WTC11 (cell line): ENCODE measurements around the gene GPA33. TPM values are rescaled to one million over a fixed set of nuclear protein-coding genes. Genes with fewer than 3 reads are reported as not detected.

Experiments
- ATAC-seq: fragments of 200-7000 bp; cut with Tn5 transposase; 2 replicates; pipeline ENCODE4 v1.10.0; 2021; ENCODE audit warnings: mild to moderate bottlenecking, moderate library complexity
- CTCF ChIA-PET: fragments of 300-600 bp; sonication (Branson Sonifier 250); formaldehyde crosslinking; loops from one replicate; lab custom pipeline; 2021; ENCODE audit warnings: antibody characterized with exemption; lab: Charles Lee
- POLR2A ChIA-PET: fragments of 350-600 bp; sonication (Branson Sonifier 250); formaldehyde crosslinking; loops from one replicate; lab custom pipeline; 2021; ENCODE audit warnings: antibody characterized with exemption; lab: Charles Lee
- DNase-seq: peaks from one replicate; pipeline ENCODE4 v3.0.0; 2021; ENCODE audit warnings: low spot score
- H3K27ac Mint-ChIP-seq: 2 replicates; pipeline ENCODE4 v1.8.0; 2021; ENCODE audit warnings: mixed read lengths
- H3K27me3 Mint-ChIP-seq: 2 replicates; pipeline ENCODE4 v1.8.0; 2021; ENCODE audit warnings: low read depth, mild to moderate bottlenecking, moderate library complexity, mixed read lengths
- H3K36me3 Mint-ChIP-seq: 2 replicates; pipeline ENCODE4 v1.8.0; 2021; ENCODE audit warnings: mixed read lengths
- H3K4me1 Mint-ChIP-seq: 2 replicates; pipeline ENCODE4 v1.8.0; 2022; ENCODE audit warnings: mixed read lengths
- H3K4me3 Mint-ChIP-seq: 2 replicates; pipeline ENCODE4 v1.8.0; 2021; ENCODE audit warnings: mild to moderate bottlenecking, moderate library complexity, mixed read lengths
- H3K9me3 Mint-ChIP-seq: 2 replicates; pipeline ENCODE4 v1.8.0; 2021; ENCODE audit warnings: mixed read lengths
- ARID4B ChIP-seq: sonication (generic); formaldehyde crosslinking; IDR thresholded peaks from 2 replicates; pipeline ENCODE4 v1.8.0; 2023; ENCODE audit warnings: missing genetic modification reagents, mild to moderate bottlenecking, borderline replicate concordance
- CDX4 ChIP-seq: fragments of 250-450 bp; sonication (Bioruptor Pico); IDR thresholded peaks from 2 replicates; pipeline ENCODE4 v1.9.0; 2021; ENCODE audit warnings: moderate library complexity, mild to moderate bottlenecking, inconsistent platforms, borderline replicate concordance
- E2F5 ChIP-seq: sonication (generic); formaldehyde crosslinking; IDR thresholded peaks from 2 replicates; pipeline ENCODE4 v1.8.1; 2022; ENCODE audit warnings: mild to moderate bottlenecking, moderate library complexity, missing genetic modification reagents
- ETV6 ChIP-seq: sonication (generic); formaldehyde crosslinking; IDR thresholded peaks from 2 replicates; pipeline ENCODE4 v1.8.1; 2022; ENCODE audit warnings: mild to moderate bottlenecking, missing genetic modification reagents
- GABPB1 ChIP-seq: sonication (generic); formaldehyde crosslinking; IDR thresholded peaks from 2 replicates; pipeline ENCODE4 v1.8.1; 2023; ENCODE audit warnings: mild to moderate bottlenecking, missing genetic modification reagents
- GRHL2 ChIP-seq: fragments of 250-450 bp; sonication (Bioruptor Pico); IDR thresholded peaks from 2 replicates; pipeline ENCODE4 v1.8.0; 2022; ENCODE audit warnings: mild to moderate bottlenecking, moderate library complexity; ENCODE audit not compliant: insufficient replicate concordance, severe bottlenecking
- HMGA2 ChIP-seq: fragments of 250-450 bp; sonication (Bioruptor Pico); IDR thresholded peaks from 2 replicates; pipeline ENCODE4 v1.4.0; 2021; ENCODE audit warnings: mild to moderate bottlenecking, moderate library complexity
- IRF2 ChIP-seq: sonication (generic); formaldehyde crosslinking; IDR thresholded peaks from 2 replicates; pipeline ENCODE4 v1.8.0; 2022; ENCODE audit warnings: low read depth, missing genetic modification reagents, borderline replicate concordance
- KAT7 ChIP-seq: sonication (generic); formaldehyde crosslinking; IDR thresholded peaks from 2 replicates; pipeline ENCODE4 v1.8.1; 2023; ENCODE audit warnings: missing genetic modification reagents, mild to moderate bottlenecking, borderline replicate concordance
- NFATC4 ChIP-seq: fragments of 250-450 bp; sonication (Bioruptor Pico); IDR thresholded peaks from 2 replicates; pipeline ENCODE4 v1.9.0; 2021; ENCODE audit warnings: mild to moderate bottlenecking
- NFE2L1 ChIP-seq: sonication (generic); formaldehyde crosslinking; IDR thresholded peaks from 2 replicates; pipeline ENCODE4 v1.8.1; 2023; ENCODE audit warnings: missing genetic modification reagents
- PRRX2 ChIP-seq: fragments of 250-450 bp; sonication (Bioruptor Pico); IDR thresholded peaks from 2 replicates; pipeline ENCODE4 v1.8.0; 2021; ENCODE audit warnings: mild to moderate bottlenecking
- SMAD4 ChIP-seq: sonication (generic); formaldehyde crosslinking; IDR thresholded peaks from 2 replicates; pipeline ENCODE4 v1.8.0; 2022; ENCODE audit warnings: mild to moderate bottlenecking, missing genetic modification reagents
- SOX15 ChIP-seq: fragments of 250-450 bp; sonication (Bioruptor Pico); IDR thresholded peaks from 2 replicates; pipeline ENCODE4 v1.9.0; 2021; ENCODE audit warnings: mild to moderate bottlenecking
- ZBTB21 ChIP-seq: sonication (generic); formaldehyde crosslinking; IDR thresholded peaks from 2 replicates; pipeline ENCODE4 v1.8.1; 2023; ENCODE audit warnings: mild to moderate bottlenecking, missing genetic modification reagents, borderline replicate concordance
- ZMAT4 ChIP-seq: fragments of 250-450 bp; sonication (Bioruptor Pico); IDR thresholded peaks from 2 replicates; pipeline ENCODE4 v1.9.0; 2021; ENCODE audit warnings: mild to moderate bottlenecking
- ZNF138 ChIP-seq: sonication (generic); formaldehyde crosslinking; conservative IDR thresholded peaks from 2 replicates; pipeline ENCODE4 v1.8.1; 2022; ENCODE audit warnings: mild to moderate bottlenecking, moderate library complexity, missing genetic modification reagents
- ZNF425 ChIP-seq: fragments of 250-450 bp; sonication (Bioruptor Pico); conservative IDR thresholded peaks from 2 replicates; pipeline ENCODE4 v1.9.0; 2021; ENCODE audit warnings: mild to moderate bottlenecking
- ZNF512 ChIP-seq: sonication (generic); formaldehyde crosslinking; IDR thresholded peaks from 2 replicates; pipeline ENCODE4 v1.8.1; 2022; ENCODE audit warnings: missing genetic modification reagents, borderline replicate concordance
- total RNA-seq: library from RNA; stranded (reverse); gene quantifications from 3 replicates; pipeline ENCODE4 v1.2.3, GENCODE V29; 2021
- TF ChIP-seq, protein P1 (sequence below): fragments of 250-450 bp; sonication (Bioruptor Pico); IDR thresholded peaks from 2 replicates; pipeline ENCODE4 v1.9.0; 2021; ENCODE audit warnings: mild to moderate bottlenecking

Gene GPA33
- total RNA-seq, 1 experiment from 2014 or later, result 0.63 TPM

DNA sequence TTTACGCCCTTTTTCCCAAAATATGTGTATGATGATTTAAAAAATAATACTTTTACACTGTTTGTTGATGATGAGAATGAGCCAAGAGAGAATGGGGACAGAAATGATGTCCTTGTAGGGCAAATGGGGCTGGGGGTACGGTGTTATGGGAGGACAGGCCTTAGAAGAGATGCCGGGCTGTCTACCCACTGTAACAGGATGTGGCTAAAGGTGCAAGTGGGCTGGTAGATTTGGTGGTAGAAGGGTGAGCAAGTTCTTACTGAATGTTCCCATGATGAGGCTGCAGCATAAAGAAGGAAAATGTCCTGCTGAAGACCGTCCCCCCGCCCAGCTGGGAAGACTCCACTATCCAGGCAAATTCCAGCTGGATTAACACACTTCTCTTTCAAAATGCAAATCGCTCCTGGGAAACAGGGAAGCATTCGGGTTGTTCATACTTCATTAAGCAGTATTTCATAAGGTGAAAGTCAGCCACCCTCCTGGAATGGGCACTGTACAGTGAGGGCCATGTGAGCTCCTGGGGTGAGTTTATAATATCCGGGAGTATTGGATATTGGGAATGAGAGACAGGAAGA is 14.0 kb downstream of the GPA33 start (continued):
- no peak for TF ChIP-seq ZNF425 (CRISPR knock-in tag)

DNA sequence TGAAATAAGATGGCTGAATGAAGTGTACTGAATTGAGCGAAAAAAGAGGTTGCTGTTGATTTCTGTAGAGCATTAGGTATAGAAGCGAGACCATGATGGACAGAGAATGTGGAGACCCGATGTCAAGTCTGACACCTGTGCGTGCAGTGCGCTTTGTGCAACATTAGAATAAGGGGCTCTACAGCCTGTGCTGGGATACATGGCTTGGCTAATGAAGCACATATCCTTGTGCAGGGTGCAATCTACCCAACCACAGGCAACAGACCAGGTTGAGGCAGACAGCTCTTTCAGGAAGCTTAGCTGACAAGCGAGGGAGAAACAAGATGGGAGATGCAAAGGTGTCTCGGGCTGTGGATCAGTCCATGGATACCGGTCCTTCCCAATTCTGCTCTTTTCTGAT is 18.9 kb downstream of the GPA33 start:
- Mint-ChIP-seq H3K27ac (no peak overlapping the region), H3K27me3 (no peaks in the 10 kb centered on the region; the same call in 1 of the 2 replicates), H3K9me3 (no peaks in the 10 kb centered on the region), H3K36me3 (no peaks in the 10 kb centered on the region), H3K4me1 (peaks cover 8% of the 10 kb centered on the region), H3K4me3 (no peak overlapping the region)
- CTCF ChIA-PET, result interaction anchor here (0.7 to 1.0 kb wide), 2 partner anchors 14 to 271 kb away, joined by 3 read pairs; no protein-coding TSS in a partner anchor
- POLR2A ChIA-PET, result no interaction called here
- ATAC-seq, result no peak
- DNase-seq, result no peak
- TF ChIP-seq GABPB1 (CRISPR knock-in tag) (no peak), GRHL2 (no peak), ZNF138 (CRISPR knock-in tag) (no peak), E2F5 (no peak), ZBTB21 (CRISPR knock-in tag) (no peak), ETV6 (CRISPR knock-in tag) (no peak), KAT7 (CRISPR knock-in tag) (no peak), CDX4 (CRISPR knock-in tag) (no peak), NFE2L1 (CRISPR knock-in tag) (no peak), ZMAT4 (CRISPR knock-in tag) (no peak), SOX15 (CRISPR knock-in tag) (no peak), NFATC4 (CRISPR knock-in tag) (no peak)

DNA sequence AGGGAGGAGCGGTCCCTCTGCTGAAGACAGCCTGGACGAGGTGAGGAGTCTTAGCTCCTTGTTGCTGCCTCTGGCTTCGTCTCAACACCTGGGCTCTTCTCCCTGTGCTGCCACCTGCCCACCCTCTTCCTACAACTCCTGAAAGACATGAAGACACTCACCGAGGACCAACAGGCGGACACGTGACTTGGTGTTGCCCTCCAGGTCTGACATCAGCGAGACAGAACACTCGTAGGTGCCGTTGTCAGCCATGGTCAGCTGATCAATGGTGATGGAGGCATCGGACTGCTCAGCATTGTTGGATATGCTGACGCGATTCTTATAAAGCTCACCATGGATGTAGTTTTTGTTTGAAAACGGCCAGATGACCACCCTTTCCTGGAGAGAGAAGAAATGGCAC is 21.4 kb downstream of the GPA33 start:
- DNase-seq, result no peak
- ChIA-PET CTCF (interaction anchor here (0.8 to 1.5 kb wide), 3 partner anchors 10 to 151 kb away, joined by 3 to 15 read pairs (median 3); partner anchors contain the start of gene POU2F1), POLR2A (no interaction called here)
- no peak overlapping the region for H3K4me3 Mint-ChIP-seq
- H3K9me3 Mint-ChIP-seq, result no peaks in the 10 kb centered on the region
- no peak for ATAC-seq
- peaks cover 9% of the 10 kb centered on the region for H3K4me1 Mint-ChIP-seq
- no peaks in the 10 kb centered on the region for H3K36me3 Mint-ChIP-seq
- H3K27ac Mint-ChIP-seq, result no peak overlapping the region
- H3K27me3 Mint-ChIP-seq, result no peaks in the 10 kb centered on the region; the same call in 1 of the 2 replicates
- TF ChIP-seq, protein P1, sequence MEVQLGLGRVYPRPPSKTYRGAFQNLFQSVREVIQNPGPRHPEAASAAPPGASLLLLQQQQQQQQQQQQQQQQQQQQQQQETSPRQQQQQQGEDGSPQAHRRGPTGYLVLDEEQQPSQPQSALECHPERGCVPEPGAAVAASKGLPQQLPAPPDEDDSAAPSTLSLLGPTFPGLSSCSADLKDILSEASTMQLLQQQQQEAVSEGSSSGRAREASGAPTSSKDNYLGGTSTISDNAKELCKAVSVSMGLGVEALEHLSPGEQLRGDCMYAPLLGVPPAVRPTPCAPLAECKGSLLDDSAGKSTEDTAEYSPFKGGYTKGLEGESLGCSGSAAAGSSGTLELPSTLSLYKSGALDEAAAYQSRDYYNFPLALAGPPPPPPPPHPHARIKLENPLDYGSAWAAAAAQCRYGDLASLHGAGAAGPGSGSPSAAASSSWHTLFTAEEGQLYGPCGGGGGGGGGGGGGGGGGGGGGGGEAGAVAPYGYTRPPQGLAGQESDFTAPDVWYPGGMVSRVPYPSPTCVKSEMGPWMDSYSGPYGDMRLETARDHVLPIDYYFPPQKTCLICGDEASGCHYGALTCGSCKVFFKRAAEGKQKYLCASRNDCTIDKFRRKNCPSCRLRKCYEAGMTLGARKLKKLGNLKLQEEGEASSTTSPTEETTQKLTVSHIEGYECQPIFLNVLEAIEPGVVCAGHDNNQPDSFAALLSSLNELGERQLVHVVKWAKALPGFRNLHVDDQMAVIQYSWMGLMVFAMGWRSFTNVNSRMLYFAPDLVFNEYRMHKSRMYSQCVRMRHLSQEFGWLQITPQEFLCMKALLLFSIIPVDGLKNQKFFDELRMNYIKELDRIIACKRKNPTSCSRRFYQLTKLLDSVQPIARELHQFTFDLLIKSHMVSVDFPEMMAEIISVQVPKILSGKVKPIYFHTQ, result no peak
- TF ChIP-seq SMAD4 (CRISPR knock-in tag) (no peak), ZNF512 (CRISPR knock-in tag) (no peak), HMGA2 (no peak), ZBTB21 (CRISPR knock-in tag) (no peak), GABPB1 (CRISPR knock-in tag) (no peak), IRF2 (CRISPR knock-in tag) (no peak), PRRX2 (no peak), ARID4B (CRISPR knock-in tag) (no peak), NFATC4 (CRISPR knock-in tag) (no peak)
